Stimulated activated CD4-positive, alpha-beta T cell treated with anti-CD3 and anti-CD28 coated beads, Interleukin-12 subunit alpha, Interleukin-12 subunit beta, amount 100 ng/mL, for 48 hours (primary cell): ENCODE data around the gene SNW1.
"Not testable (repeated sequence)": the region's sequence is repeated elsewhere in the genome, so short reads cannot be mapped to it uniquely, and the experiment has no call there.

ENCODE experiments used
- DNase-seq, 3 donors: peaks; one replicate each; pipeline ENCODE4 v3.0.0-alpha.2; 2020; ENCODE audit warnings: low read depth in 2 of 3, low spot score in 1 of 3

The SNW1 gene

GRCh38 chr14:77752266-77752665 lies 8.7 kb downstream of the SNW1 start:
- no peak for DNase-seq

GRCh38 chr14:77747425-77747824 lies 13.5 kb downstream of the SNW1 start:
- not testable (repeated sequence) for DNase-seq

DNA sequence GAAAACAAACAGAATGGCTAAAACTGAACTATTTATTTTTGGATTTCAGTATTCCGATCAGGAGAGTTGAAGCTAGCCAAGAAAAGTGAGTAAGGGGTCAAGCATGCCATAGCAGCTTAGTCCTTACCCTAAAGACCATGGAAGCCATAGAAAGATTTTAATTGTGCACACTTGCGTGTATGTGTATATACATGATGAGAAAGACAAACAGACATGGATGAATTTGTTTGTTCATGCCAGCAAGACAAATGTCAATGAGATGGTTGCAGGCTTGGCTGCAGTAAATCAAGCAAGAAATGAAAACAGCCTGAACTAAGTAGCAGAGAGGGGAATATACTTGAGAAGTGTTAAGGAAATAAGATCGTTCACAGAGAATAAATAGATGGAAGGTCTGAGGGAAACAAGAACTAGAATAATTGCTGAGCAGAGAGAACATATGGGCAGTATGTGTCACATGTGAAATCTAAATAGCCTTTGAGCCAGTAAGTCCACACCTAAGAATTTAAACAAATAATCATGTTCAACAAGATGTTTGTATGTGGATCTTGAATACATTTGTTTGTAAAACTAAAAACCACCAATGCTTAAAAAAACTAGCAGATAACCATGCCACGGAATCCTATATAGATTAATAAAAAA lies 14.8 kb downstream of the SNW1 start:
- no peak for DNase-seq

DNA sequence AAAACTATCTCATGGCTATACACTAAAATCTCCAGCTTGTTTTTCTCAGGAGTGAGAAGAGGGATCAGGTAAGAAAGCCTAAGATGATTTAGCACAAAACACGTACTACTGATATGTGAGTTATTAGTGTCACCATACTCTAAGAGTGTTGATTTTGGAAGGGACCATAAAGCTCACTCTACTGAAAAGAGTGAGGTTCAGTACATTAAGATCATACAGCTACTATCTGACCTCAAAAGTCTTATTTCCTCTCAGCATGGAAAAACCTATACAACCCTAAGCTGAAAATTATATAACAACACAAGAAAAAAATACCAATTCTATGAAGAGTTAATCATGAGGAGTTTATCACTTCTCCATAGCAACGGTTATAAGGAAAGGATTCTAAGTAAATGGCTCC lies 19.5 kb downstream of the SNW1 start:
- no peak for DNase-seq

DNA sequence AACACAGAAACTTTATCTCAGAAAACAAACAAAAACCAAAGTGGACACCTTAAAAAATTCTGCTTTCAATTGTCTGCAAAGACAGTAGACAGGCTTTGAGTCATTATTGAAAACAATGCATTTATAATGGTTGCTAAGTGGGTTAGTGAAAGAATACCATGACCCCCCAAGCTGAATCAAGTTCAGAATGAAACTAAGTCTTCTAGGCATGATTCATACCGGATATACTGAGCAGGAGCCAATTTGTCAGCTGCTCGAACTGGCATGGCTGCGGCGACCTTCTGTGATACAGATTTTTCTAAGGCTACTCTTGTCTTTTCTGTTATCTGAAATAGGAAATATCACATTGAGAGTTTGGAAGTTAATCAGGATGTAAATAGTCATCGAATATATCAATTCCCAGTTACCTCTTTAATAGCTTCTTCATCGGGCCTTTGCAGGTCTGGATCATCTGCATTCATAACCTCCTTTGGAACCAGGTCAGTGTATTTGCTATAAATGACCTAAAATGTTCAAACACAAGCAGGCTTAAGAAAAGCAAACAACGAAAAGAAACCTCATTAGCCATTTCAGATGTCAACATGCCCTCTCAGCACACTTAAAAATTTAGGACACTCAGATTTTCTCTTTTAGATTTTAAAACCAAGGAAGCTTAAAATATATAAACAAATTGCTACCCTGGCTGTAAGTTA lies 22.3 kb downstream of the SNW1 start:
- DNase-seq: no peak

DNA sequence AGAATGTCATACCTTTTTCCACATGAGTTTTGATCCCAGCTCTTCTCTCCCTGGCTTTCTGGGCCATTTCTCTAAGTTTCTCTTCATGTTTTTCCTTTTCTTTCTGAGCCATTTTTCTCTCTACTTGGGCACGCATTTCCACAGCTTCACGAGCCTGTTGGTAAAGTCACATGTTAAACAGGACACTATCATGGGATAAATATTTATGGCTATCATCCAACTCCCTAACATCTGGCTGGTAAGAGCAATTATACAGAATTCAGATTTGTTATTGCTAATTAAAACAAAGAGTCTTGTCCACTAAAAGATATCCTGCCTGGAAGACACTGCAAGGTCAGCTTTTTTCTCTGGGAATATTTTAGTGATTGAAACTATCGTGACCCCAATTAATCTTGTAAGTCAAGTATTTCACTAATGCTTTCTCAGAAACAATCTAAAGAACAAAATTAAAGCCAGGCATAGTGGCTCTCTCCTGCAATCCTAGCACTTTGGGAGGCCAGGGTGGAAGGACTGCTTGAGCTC lies 29.9 kb downstream of the SNW1 start:
- no peak for DNase-seq

DNA sequence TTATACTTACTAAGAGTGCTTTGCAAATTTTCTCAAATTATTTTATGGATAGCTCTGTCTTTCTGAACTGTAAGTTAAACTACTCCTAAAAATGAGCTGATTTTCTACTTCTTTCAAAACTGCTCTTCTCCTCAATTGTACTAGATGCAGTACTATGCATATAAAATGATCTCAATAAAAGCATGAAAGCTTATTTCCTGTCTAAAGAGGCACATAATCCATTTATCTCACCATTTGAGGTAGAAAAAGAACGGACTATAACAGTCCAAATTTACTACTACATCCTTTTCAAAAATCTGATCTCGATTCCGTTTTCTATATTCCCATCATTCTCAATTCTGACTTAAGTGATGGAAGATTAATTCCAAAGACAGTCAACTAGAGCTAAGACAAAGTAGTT lies 38.7 kb downstream of the SNW1 start:
- DNase-seq: no peak

- no peak for DNase-seq
These were observed 39.5 kb downstream of the SNW1 start for GRCh38 chr14:77721437-77721836.

GRCh38 chr14:77717608-77718305 lies 43.2 kb downstream of the SNW1 start:
- no peak for DNase-seq

GRCh38 chr14:77714926-77715325 lies 46.0 kb downstream of the SNW1 start:
- DNase-seq: peak in 1 of 3 donors; percentile 19

- no peak for DNase-seq
These were observed 50.6 kb downstream of the SNW1 start for GRCh38 chr14:77710364-77710763.

- DNase-seq: no peak
These were observed 51.5 kb downstream of the SNW1 start for GRCh38 chr14:77709412-77709811.

GRCh38 chr14:77708749-77709148 lies 52.2 kb downstream of the SNW1 start:
- DNase-seq: no peak

DNA sequence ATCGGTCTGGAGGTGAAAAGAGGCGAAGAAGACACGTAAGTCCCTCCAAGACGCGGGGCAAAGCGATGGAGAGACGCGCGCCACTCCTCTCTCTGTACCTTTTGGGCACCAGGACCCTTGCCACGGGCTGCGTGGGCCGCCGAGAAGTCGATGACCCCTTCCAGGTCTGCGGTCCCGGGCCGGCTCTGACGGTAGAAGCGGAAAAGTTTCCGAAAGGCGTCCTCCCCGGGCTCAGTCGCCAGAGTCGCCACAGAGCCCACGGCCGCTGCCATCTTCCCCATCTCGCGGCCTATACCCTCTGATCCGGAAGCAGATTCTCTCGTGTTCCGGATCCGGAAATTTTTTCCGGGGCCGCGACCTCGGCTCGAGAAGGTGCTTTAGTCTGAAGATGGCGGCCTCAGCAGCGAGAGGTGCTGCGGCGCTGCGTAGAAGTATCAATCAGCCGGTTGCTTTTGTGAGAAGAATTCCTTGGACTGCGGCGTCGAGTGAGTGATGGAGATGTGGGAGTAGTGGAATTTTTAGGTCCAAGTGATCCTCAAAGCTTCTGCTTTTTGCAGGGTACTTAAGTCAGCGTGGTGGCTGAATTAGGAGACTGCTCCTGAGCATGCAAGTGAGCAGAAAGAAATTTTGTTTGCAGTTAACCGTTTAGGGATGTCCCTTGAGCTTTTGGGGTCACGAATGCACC lies 53.1 kb downstream of the SNW1 start, which contains the start of the genes ALKBH1 and SLIRP:
TSS of gene ALKBH1 (minus strand) at position 300 of the 685 bp plus-strand sequence. CDS start at position 281, 19 bp downstream.
TSS of gene SLIRP (plus strand) at position 380 of the 685 bp plus-strand sequence. CDS start at position 389, 9 bp downstream.
- DNase-seq: peak; percentile 77 to 83 (median 78)

GRCh38 chr14:77707355-77707723 lies 53.6 kb downstream of the SNW1 start:
- no peak for DNase-seq

- DNase-seq: no peak
These were observed 69.7 kb downstream of the SNW1 start for GRCh38 chr14:77691259-77691658.

- DNase-seq: no peak
These were observed 78.8 kb downstream of the SNW1 start for GRCh38 chr14:77682158-77682553.

DNA sequence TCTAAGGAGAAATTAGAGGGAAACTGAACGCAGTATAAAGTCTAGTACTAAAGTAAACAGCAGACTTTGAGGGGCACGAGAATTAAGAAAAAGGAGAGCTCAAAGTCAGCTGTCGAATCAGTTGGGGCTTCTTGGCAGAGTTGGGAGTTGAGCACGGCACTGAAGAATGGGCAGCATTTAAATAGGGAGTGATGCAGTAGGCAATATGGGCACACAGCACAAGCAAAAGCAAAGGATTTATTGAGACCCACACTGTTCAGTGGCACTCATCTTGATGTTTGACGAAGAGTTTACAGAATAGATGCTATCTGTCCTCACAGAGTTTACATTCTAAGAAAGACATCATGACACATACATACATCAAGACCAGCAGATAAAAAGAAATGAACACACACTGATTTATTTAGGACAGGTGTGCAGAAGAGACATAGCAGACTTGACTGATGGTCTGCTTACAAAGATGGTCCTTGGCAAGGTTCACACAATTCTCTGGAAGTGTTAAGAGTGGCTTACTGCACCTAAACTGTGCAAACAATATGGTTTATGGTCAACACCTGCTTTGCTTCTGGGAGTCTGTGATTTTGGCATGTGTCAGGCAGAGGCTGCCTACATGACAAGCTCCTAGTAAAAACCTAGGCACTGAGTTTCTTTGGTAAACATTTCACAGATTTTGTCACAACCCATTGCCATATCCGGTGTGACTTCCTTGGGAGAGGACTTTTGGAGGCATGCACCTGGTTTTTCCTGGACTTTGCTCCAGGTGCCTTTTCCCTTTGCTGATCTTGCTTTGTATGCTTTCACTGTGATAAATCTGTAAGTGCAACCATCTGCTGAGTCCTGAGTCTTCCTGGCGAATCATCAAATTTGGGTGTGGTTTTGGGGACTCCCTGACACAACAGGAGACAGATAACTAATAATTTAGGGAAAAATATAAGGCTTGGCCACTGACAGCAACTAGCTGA lies 79.5 kb downstream of the SNW1 start:
- DNase-seq: no peak

GRCh38 chr14:77674931-77675330 lies 86.0 kb downstream of the SNW1 start:
- DNase-seq: no peak

DNA sequence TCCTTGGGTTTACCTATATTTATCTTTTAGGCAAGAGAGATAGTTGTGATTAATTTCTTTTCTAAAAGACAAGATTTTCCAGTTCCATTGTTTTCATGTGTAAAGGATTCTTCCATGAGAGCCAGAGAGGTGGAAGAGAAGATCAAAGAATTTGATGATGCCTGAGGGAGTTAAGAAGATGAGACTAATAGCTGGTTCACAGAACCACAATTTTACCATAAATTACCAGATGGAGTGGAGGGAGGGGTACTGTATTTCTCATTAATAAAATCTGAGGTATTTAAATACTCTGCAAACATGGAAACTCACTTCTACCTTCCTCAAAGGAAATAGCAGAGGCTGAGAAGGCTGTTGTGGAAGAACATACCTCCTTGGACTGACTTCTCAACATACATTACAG lies 87.8 kb downstream of the SNW1 start:
- DNase-seq: no peak
